ENCODE measurements around the gene ORAI2.
A peak's percentile ranks its signal among the peaks of the same experiment; 100 is the strongest.

- TF ChIP-seq POLR2AphosphoS5 (IDR thresholded peaks at IDR 0.05; ENCODE audit: low read depth, low read length) (peak; percentile 16; the same call in 1 of the 2 replicates), POLR2A (IDR thresholded peaks at IDR 0.05; ENCODE audit: low read depth, low read length) (0 out of 2 replicates have a peak, but pooled peaks have one; percentile 26), POU2F2 (IDR thresholded peaks at IDR 0.05; ENCODE audit: low read depth, low read length) (0 out of 2 replicates have a peak, but pooled peaks have one; percentile 0)
Measured at GRCh38 chr7:102472126-102473041, 39.0 kb downstream of the ORAI2 start.

Data from GM12891 (cell line).